Caco-2 (cell line): ENCODE results near the gene PITPNM3. TPM values are rescaled to one million over a fixed set of nuclear protein-coding genes. Genes with fewer than 3 reads are reported as not detected.

ENCODE experiments used
- BruUV-seq: library from RNA; stranded (reverse); fragments of 400-500 nt; replicated peaks from 2 replicates; lab custom pipeline; 2021; lab: Mats Ljungman, UMichigan
- CTCF ChIA-PET: fragments of 300-600 bp; sonication (Branson Sonifier 250); formaldehyde crosslinking; loops from one replicate; lab custom pipeline; 2022; ENCODE audit warnings: antibody characterized with exemption; lab: Charles Lee
- POLR2A ChIA-PET: fragments of 300-600 bp; sonication (Branson Sonifier 250); formaldehyde crosslinking; loops from one replicate; lab custom pipeline; 2022; ENCODE audit warnings: antibody characterized with exemption; lab: Charles Lee
- DNase-seq, 2 experiments: peaks; one replicate each; pipeline versions ENCODE4 v3.0.0 to v3.0.0-alpha.2; 2020 to 2022
- H3K27me3 ChIP-seq: replicated peaks from 2 replicates; pipeline ENCODE4 v1.6.0; 2011; ENCODE audit warnings: low read length; ENCODE audit not compliant: control insufficient read depth, insufficient read depth
- H3K36me3 ChIP-seq: 2 replicates; pipeline ENCODE4 v1.5.1; 2011; ENCODE audit warnings: low read length; ENCODE audit not compliant: control insufficient read depth, insufficient read depth
- H3K4me1 ChIP-seq: fragments of 250-450 bp; sonication (Bioruptor Pico); 2 replicates; pipeline ENCODE4 v1.5.1; 2020; ENCODE audit warnings: mild to moderate bottlenecking
- H3K4me3 ChIP-seq: 2 replicates; pipeline ENCODE4 v1.5.1; 2011; ENCODE audit warnings: low read depth, mild to moderate bottlenecking, control low read depth, low read length
- H3K9me3 ChIP-seq: fragments of 250-450 bp; sonication (Bioruptor Pico); 2 replicates; pipeline ENCODE4 v1.5.1; 2020; ENCODE audit warnings: mild to moderate bottlenecking, moderate library complexity
- H3K27ac Mint-ChIP-seq: one replicate; pipeline ENCODE4 v1.8.0; 2022; ENCODE audit warnings: mixed read lengths; ENCODE audit not compliant: unreplicated experiment
- H3K27me3 Mint-ChIP-seq: one replicate; pipeline ENCODE4 v1.8.0; 2022; ENCODE audit warnings: mixed read lengths; ENCODE audit not compliant: insufficient read depth, unreplicated experiment
- H3K36me3 Mint-ChIP-seq: one replicate; pipeline ENCODE4 v1.8.0; 2022; ENCODE audit warnings: mild to moderate bottlenecking, mixed read lengths; ENCODE audit not compliant: insufficient read depth, unreplicated experiment
- H3K4me1 Mint-ChIP-seq: one replicate; pipeline ENCODE4 v1.8.0; 2022; ENCODE audit warnings: low read depth, mixed read lengths; ENCODE audit not compliant: unreplicated experiment
- H3K4me3 Mint-ChIP-seq: one replicate; pipeline ENCODE4 v1.8.0; 2022; ENCODE audit warnings: mild to moderate bottlenecking, moderate library complexity, mixed read lengths; ENCODE audit not compliant: unreplicated experiment
- H3K9me3 Mint-ChIP-seq: one replicate; pipeline ENCODE4 v1.8.0; 2022; ENCODE audit warnings: mixed read lengths; ENCODE audit not compliant: unreplicated experiment
- CTCF ChIP-seq, 2 experiments: fragments of 200-600 bp in 1 of 2; IDR thresholded peaks; 1 replicate in 1 of 2; 2 replicates in 1 of 2; pipeline versions ENCODE4 v1.5.1 to v1.8.0; 2011 to 2022; ENCODE audit warnings: antibody characterized with exemption in 1 of 2, control low read depth in 1 of 2, inconsistent platforms in 1 of 2, low read depth in 1 of 2, low read length in 1 of 2, mild to moderate bottlenecking in 1 of 2, moderate library complexity in 1 of 2; ENCODE audit not compliant: insufficient read depth in 1 of 2, severe bottlenecking in 1 of 2, unreplicated experiment in 1 of 2
- intact Hi-C: fragments of 100-400 bp; cut with micrococcal nuclease; formaldehyde crosslinking; loops from one replicate; pipeline ENCODE4 v1.10.0; 2022; ENCODE audit not compliant: unreplicated experiment
- total RNA-seq: library from RNA; stranded (reverse); gene quantifications from 2 replicates; pipeline ENCODE4 v1.2.3, GENCODE V29; 2022

PITPNM3 gene
- total RNA-seq, 1 experiment from 2014 or later = 0.50 TPM

GRCh38 chr17:6528557-6528956 lies 27.8 kb downstream of the PITPNM3 start:
- Mint-ChIP-seq H3K27me3 (no peaks in the 10 kb centered on the region), H3K4me1 (peaks cover under 1% of the 10 kb centered on the region), H3K9me3 (no peaks in the 10 kb centered on the region), H3K4me3 (no peak overlapping the region), H3K27ac (no peak overlapping the region), H3K36me3 (no peaks in the 10 kb centered on the region)
- intact Hi-C loops = no loop called here
- Histone ChIP-seq H3K27me3 (no peaks in the 10 kb centered on the region), H3K9me3 (no peaks in the 10 kb centered on the region), H3K4me3 (no peak overlapping the region), H3K4me1 (no peaks in the 10 kb centered on the region; the same call in 1 of the 2 replicates), H3K36me3 (no peaks in the 10 kb centered on the region)
- no peak for DNase-seq
- ChIA-PET POLR2A (no interaction called here), CTCF (no interaction called here)
- TF ChIP-seq CTCF (IDR thresholded peaks at IDR 0.05; ENCODE audit: insufficient read depth in 1 of 2, low read depth in 1 of 2, low read length in 1 of 2, severe bottlenecking in 1 of 2, unreplicated experiment in 1 of 2) = no peak
- no TSS peak for BruUV-seq

- Histone ChIP-seq H3K4me1 (no peaks in the 10 kb centered on the region; the same call in 1 of the 2 replicates), H3K36me3 (no peaks in the 10 kb centered on the region), H3K4me3 (no peak overlapping the region), H3K9me3 (no peaks in the 10 kb centered on the region), H3K27me3 (no peaks in the 10 kb centered on the region)
- ChIA-PET CTCF (no interaction called here), POLR2A (no interaction called here)
- no TSS peak for BruUV-seq
- intact Hi-C loops = no loop called here
- H3K9me3 Mint-ChIP-seq = no peaks in the 10 kb centered on the region
- H3K4me1 Mint-ChIP-seq = peaks cover 8% of the 10 kb centered on the region
- no peaks in the 10 kb centered on the region for H3K27me3 Mint-ChIP-seq
- no peak overlapping the region for H3K4me3 Mint-ChIP-seq
- no peak for DNase-seq
- no peaks in the 10 kb centered on the region for H3K36me3 Mint-ChIP-seq
- TF ChIP-seq CTCF (IDR thresholded peaks at IDR 0.05; ENCODE audit: insufficient read depth in 1 of 2, low read depth in 1 of 2, low read length in 1 of 2, severe bottlenecking in 1 of 2, unreplicated experiment in 1 of 2) = no peak
- H3K27ac Mint-ChIP-seq = no peak overlapping the region
Observed at GRCh38 chr17:6526362-6527152, 29.8 kb downstream of the PITPNM3 start.

- no peaks in the 10 kb centered on the region for H3K27me3 Mint-ChIP-seq
- no peak overlapping the region for H3K27ac Mint-ChIP-seq
- no peaks in the 10 kb centered on the region; the same call in 1 of the 2 replicates for H3K4me1 ChIP-seq
- BruUV-seq = no TSS peak
- H3K4me3 ChIP-seq = no peak overlapping the region
- no peaks in the 10 kb centered on the region for H3K9me3 Mint-ChIP-seq
- no peak overlapping the region for H3K4me3 Mint-ChIP-seq
- no peaks in the 10 kb centered on the region for H3K9me3 ChIP-seq
- ChIA-PET POLR2A (no interaction called here), CTCF (no interaction called here)
- H3K27me3 ChIP-seq = no peaks in the 10 kb centered on the region
- peaks cover 8% of the 10 kb centered on the region for H3K4me1 Mint-ChIP-seq
- no peaks in the 10 kb centered on the region for H3K36me3 Mint-ChIP-seq
- DNase-seq = no peak
- intact Hi-C loops = no loop called here
- H3K36me3 ChIP-seq = no peaks in the 10 kb centered on the region
- TF ChIP-seq CTCF (IDR thresholded peaks at IDR 0.05; ENCODE audit: insufficient read depth in 1 of 2, low read depth in 1 of 2, low read length in 1 of 2, severe bottlenecking in 1 of 2, unreplicated experiment in 1 of 2) = no peak
Observed at GRCh38 chr17:6525731-6526130, 30.6 kb downstream of the PITPNM3 start.
